ENCODE measurements around the gene KRTAP12-2.

GRCh38 chr21:44692798-44693512, 26.2 kb upstream of the KRTAP12-2 start:
- TF ChIP-seq EZH2phosphoT487 (IDR thresholded peaks at IDR 0.05; ENCODE audit: low read length) (no peak), CTCF (IDR thresholded peaks at IDR 0.05; ENCODE audit: low read length) (no peak), EZH2 (optimal IDR thresholded peaks at IDR 0.05; ENCODE audit: low read depth, low read length) (no peak)

Measured in MM.1S (cell line).